ENCODE measurements around the gene PRR9. TPM values are rescaled to one million over a fixed set of nuclear protein-coding genes. Genes with fewer than 3 reads are reported as not detected.

Gene PRR9, protein sequence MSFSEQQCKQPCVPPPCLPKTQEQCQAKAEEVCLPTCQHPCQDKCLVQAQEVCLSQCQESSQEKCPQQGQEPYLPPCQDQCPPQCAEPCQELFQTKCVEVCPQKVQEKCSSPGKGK
- polyA plus RNA-seq (2013, experiment 1 of 2): not detected
- polyA plus RNA-seq (2013, experiment 2 of 2): not detected

DNA sequence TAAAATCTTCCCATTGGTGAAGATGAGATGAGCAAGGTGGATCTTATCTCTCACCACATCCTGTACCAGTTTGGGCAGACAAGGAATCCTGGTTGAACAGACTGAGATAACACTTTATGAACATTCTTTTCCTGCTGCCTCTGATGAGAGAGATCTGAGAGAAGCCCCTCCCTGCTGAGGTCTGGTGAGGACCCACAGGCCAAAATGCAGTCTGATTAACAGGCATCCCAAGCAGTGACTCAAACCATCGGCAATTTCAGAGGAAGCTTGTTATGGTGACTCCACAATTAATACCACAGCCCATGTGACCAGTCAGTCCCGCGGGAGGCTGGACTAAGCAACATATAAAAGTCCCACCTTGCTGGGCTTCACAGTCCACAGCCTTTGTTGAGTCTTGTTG lies at the start of gene PRR9:
TSS of gene PRR9 (plus strand) at position 373 of the 400 bp plus-strand sequence. CDS start 561 bp downstream, outside the sequence.
- Histone ChIP-seq H3K9me3 (ENCODE audit: control insufficient read depth, low read length) (no peaks in the 10 kb centered on the region), H3K4ac (ENCODE audit: low read depth in 1 of 2, low read length in 2 of 2) (no peak within 1 kb of the TSS), H2BK5ac (ENCODE audit: low read depth, low read length, poor library complexity, severe bottlenecking) (no peak within 1 kb of the TSS), H2AFZ (ENCODE audit: low read depth, low read length) (no peak within 1 kb of the TSS), H3K4me3 (ENCODE audit: insufficient read depth in 1 of 2, low read depth in 1 of 2, low read length in 2 of 2) (no peak within 1 kb of the TSS), H2BK12ac (ENCODE audit: low read length in 2 of 2) (no peak within 1 kb of the TSS), H3K79me1 (replicated peaks; ENCODE audit: low read length, poor library complexity, severe bottlenecking) (no peaks in the 10 kb centered on the region), H2BK120ac (ENCODE audit: low read depth, low read length) (no peak within 1 kb of the TSS), H3K23ac (ENCODE audit: low read length in 2 of 2) (no peak within 1 kb of the TSS), H4K91ac (ENCODE audit: low read length) (no peak within 1 kb of the TSS), H3K27ac (ENCODE audit: low read length, poor library complexity, severe bottlenecking) (no peak within 1 kb of the TSS), H4K8ac (ENCODE audit: low read length) (no peak within 1 kb of the TSS), H3K4me2 (ENCODE audit: low read length, poor library complexity, severe bottlenecking) (no peak within 1 kb of the TSS), H2BK15ac (ENCODE audit: low read depth, poor library complexity, severe bottlenecking) (no peak within 1 kb of the TSS), H3K18ac (ENCODE audit: low read depth in 1 of 2, low read length in 2 of 2) (no peak within 1 kb of the TSS), H3K9ac (ENCODE audit: low read length) (no peak within 1 kb of the TSS), H2AK5ac (ENCODE audit: low read length, severe bottlenecking) (no peak within 1 kb of the TSS), H3K27me3 (ENCODE audit: control insufficient read depth in 1 of 2, insufficient read depth in 1 of 2, low read length in 2 of 2) (peaks cover 1 to 6% of the 10 kb centered on the region in 2 experiments), H3K4me1 (ENCODE audit: control insufficient read depth, insufficient read depth, low read depth, low read length) (no peaks in the 10 kb centered on the region), H3K36me3 (ENCODE audit: control insufficient read depth in 1 of 2, insufficient read depth in 2 of 2, low read depth in 1 of 2, low read length in 2 of 2) (no peaks in the 10 kb centered on the region), H3K14ac (ENCODE audit: low read length in 2 of 2) (no peak within 1 kb of the TSS)
- WGBS: 70% methylated on average over 3 of the region's 3 CpGs
- no peak for DNase-seq

DNA sequence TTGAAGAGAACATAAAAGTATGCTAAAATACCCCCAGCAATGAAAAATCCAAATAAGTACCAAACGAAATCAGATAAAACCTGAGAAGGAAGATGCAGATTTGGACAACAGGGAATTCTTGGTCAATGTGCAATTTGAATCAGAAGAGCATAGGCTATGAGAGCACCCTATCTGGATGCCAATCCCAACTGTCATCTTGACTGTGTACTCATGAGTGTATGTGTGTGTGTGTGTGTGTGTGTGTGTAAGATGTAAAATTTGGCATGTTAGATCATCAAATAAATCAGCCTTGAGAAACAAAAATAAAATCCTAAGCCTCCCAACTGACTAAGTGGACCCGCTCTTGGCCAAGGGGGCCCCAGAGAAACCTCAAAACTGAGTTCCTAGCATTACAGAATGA lies 48.7 kb upstream of the PRR9 start:
- Histone ChIP-seq H3K18ac (ENCODE audit: low read depth in 1 of 2, low read length in 2 of 2) (no peak overlapping the region), H3K27ac (ENCODE audit: low read length, poor library complexity, severe bottlenecking) (no peak overlapping the region), H3K4me2 (ENCODE audit: low read length, poor library complexity, severe bottlenecking) (no peak overlapping the region), H3K4ac (ENCODE audit: low read depth in 1 of 2, low read length in 2 of 2) (no peak overlapping the region), H3K36me3 (ENCODE audit: control insufficient read depth in 1 of 2, insufficient read depth in 2 of 2, low read depth in 1 of 2, low read length in 2 of 2) (no peaks in the 10 kb centered on the region), H2AFZ (ENCODE audit: low read depth, low read length) (no peak overlapping the region), H4K91ac (ENCODE audit: low read length) (no peak overlapping the region), H2BK12ac (ENCODE audit: low read length in 2 of 2) (no peak overlapping the region), H2AK5ac (ENCODE audit: low read length, severe bottlenecking) (no peak overlapping the region), H3K4me1 (ENCODE audit: control insufficient read depth, insufficient read depth, low read depth, low read length) (no peaks in the 10 kb centered on the region), H3K9ac (ENCODE audit: low read length) (no peak overlapping the region), H2BK5ac (ENCODE audit: low read depth, low read length, poor library complexity, severe bottlenecking) (no peak overlapping the region), H2BK120ac (ENCODE audit: low read depth, low read length) (no peak overlapping the region), H3K79me1 (replicated peaks; ENCODE audit: low read length, poor library complexity, severe bottlenecking) (no peaks in the 10 kb centered on the region), H3K4me3 (ENCODE audit: insufficient read depth in 1 of 2, low read depth in 1 of 2, low read length in 2 of 2) (no peak overlapping the region), H3K14ac (ENCODE audit: low read length in 2 of 2) (no peak overlapping the region), H3K23ac (ENCODE audit: low read length in 2 of 2) (no peak overlapping the region), H3K27me3 (ENCODE audit: control insufficient read depth in 1 of 2, insufficient read depth in 1 of 2, low read length in 2 of 2) (no peaks in the 10 kb centered on the region), H4K8ac (ENCODE audit: low read length) (no peak overlapping the region), H3K9me3 (ENCODE audit: control insufficient read depth, low read length) (no peaks in the 10 kb centered on the region), H2BK15ac (ENCODE audit: low read depth, poor library complexity, severe bottlenecking) (no peak overlapping the region)
- 64% methylated on average over 2 of the region's 2 CpGs for WGBS
- no peak for DNase-seq

DNA sequence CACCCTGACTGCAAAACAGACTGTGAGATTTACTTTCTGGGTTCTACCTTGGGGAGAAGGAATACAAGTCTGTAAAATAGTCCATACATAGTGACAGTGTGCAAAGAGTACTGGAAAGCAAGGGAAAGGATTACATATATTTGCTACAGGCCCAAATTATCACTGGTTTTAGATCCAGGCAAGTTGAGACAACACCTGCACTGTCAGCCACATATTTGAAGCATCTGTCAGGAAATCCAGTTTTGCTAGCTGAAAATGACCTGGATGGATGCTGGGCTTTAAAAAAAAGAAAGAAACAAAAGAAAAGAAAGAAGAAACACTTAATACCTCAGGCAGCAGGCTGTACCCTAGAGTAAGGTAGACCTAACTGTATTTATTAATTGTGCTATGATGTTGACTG lies 42.8 kb upstream of the PRR9 start:
- Histone ChIP-seq H2BK15ac (ENCODE audit: low read depth, poor library complexity, severe bottlenecking) (no peak overlapping the region), H3K18ac (ENCODE audit: low read depth in 1 of 2, low read length in 2 of 2) (no peak overlapping the region), H3K79me1 (replicated peaks; ENCODE audit: low read length, poor library complexity, severe bottlenecking) (no peaks in the 10 kb centered on the region), H3K4ac (ENCODE audit: low read depth in 1 of 2, low read length in 2 of 2) (no peak overlapping the region), H3K14ac (ENCODE audit: low read length in 2 of 2) (no peak overlapping the region), H3K36me3 (ENCODE audit: control insufficient read depth in 1 of 2, insufficient read depth in 2 of 2, low read depth in 1 of 2, low read length in 2 of 2) (no peaks in the 10 kb centered on the region), H3K4me2 (ENCODE audit: low read length, poor library complexity, severe bottlenecking) (no peak overlapping the region), H4K91ac (ENCODE audit: low read length) (no peak overlapping the region), H2BK120ac (ENCODE audit: low read depth, low read length) (no peak overlapping the region), H3K9ac (ENCODE audit: low read length) (no peak overlapping the region), H4K8ac (ENCODE audit: low read length) (no peak overlapping the region), H2BK5ac (ENCODE audit: low read depth, low read length, poor library complexity, severe bottlenecking) (no peak overlapping the region), H3K9me3 (ENCODE audit: control insufficient read depth, low read length) (no peaks in the 10 kb centered on the region), H3K23ac (ENCODE audit: low read length in 2 of 2) (no peak overlapping the region), H3K27me3 (ENCODE audit: control insufficient read depth in 1 of 2, insufficient read depth in 1 of 2, low read length in 2 of 2) (no peaks in the 10 kb centered on the region), H2AK5ac (ENCODE audit: low read length, severe bottlenecking) (no peak overlapping the region), H3K4me1 (ENCODE audit: control insufficient read depth, insufficient read depth, low read depth, low read length) (no peaks in the 10 kb centered on the region), H2AFZ (ENCODE audit: low read depth, low read length) (no peak overlapping the region), H2BK12ac (ENCODE audit: low read length in 2 of 2) (no peak overlapping the region), H3K4me3 (ENCODE audit: insufficient read depth in 1 of 2, low read depth in 1 of 2, low read length in 2 of 2) (no peak overlapping the region), H3K27ac (ENCODE audit: low read length, poor library complexity, severe bottlenecking) (no peak overlapping the region)
- no peak for DNase-seq

DNA sequence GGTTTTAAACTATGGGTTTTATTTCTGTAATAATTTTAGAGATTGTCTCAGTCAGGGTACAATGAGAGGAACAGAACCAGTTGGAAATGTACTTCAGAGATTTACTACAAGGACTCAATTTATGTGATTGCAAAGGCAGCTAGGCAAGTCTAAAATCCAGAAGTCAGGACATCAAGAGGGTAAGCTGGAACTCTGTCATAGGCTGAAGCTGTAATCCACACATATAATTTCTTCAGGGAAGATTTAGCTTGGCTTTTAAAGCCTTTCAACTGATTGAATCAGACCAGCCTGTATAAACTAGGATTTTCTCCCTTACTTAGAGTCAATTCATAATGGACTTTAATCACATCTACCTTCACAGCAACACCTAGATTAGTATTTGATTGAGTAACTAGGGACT lies 38.5 kb upstream of the PRR9 start:
- Histone ChIP-seq H3K27ac (ENCODE audit: low read length, poor library complexity, severe bottlenecking) (no peak overlapping the region), H3K36me3 (ENCODE audit: control insufficient read depth in 1 of 2, insufficient read depth in 2 of 2, low read depth in 1 of 2, low read length in 2 of 2) (no peaks in the 10 kb centered on the region), H3K9me3 (ENCODE audit: control insufficient read depth, low read length) (no peaks in the 10 kb centered on the region), H2BK12ac (ENCODE audit: low read length in 2 of 2) (no peak overlapping the region), H2BK120ac (ENCODE audit: low read depth, low read length) (no peak overlapping the region), H2BK5ac (ENCODE audit: low read depth, low read length, poor library complexity, severe bottlenecking) (no peak overlapping the region), H3K4ac (ENCODE audit: low read depth in 1 of 2, low read length in 2 of 2) (no peak overlapping the region), H4K8ac (ENCODE audit: low read length) (no peak overlapping the region), H3K79me1 (replicated peaks; ENCODE audit: low read length, poor library complexity, severe bottlenecking) (no peaks in the 10 kb centered on the region), H3K23ac (ENCODE audit: low read length in 2 of 2) (no peak overlapping the region), H3K4me2 (ENCODE audit: low read length, poor library complexity, severe bottlenecking) (no peak overlapping the region), H3K27me3 (ENCODE audit: control insufficient read depth in 1 of 2, insufficient read depth in 1 of 2, low read length in 2 of 2) (no peaks in the 10 kb centered on the region), H2AFZ (ENCODE audit: low read depth, low read length) (no peak overlapping the region), H4K91ac (ENCODE audit: low read length) (no peak overlapping the region), H3K18ac (ENCODE audit: low read depth in 1 of 2, low read length in 2 of 2) (no peak overlapping the region), H2BK15ac (ENCODE audit: low read depth, poor library complexity, severe bottlenecking) (no peak overlapping the region), H2AK5ac (ENCODE audit: low read length, severe bottlenecking) (no peak overlapping the region), H3K14ac (ENCODE audit: low read length in 2 of 2) (no peak overlapping the region), H3K4me3 (ENCODE audit: insufficient read depth in 1 of 2, low read depth in 1 of 2, low read length in 2 of 2) (no peak overlapping the region), H3K9ac (ENCODE audit: low read length) (no peak overlapping the region), H3K4me1 (ENCODE audit: control insufficient read depth, insufficient read depth, low read depth, low read length) (no peaks in the 10 kb centered on the region)
- DNase-seq: no peak

All from mesenchymal stem cell (in vitro differentiated cells and primary cell).